Activated CD8-positive, alpha-beta T cell treated with anti-CD3 and anti-CD28 coated beads for 36 hours (primary cell): ENCODE measurements around the gene PIGC. TPM values are rescaled to one million over a fixed set of nuclear protein-coding genes. Genes with fewer than 3 reads are reported as not detected.

ENCODE experiments used
- ATAC-seq: fragments of 200-7000 bp; cut with Tn5 transposase; one replicate; pipeline ENCODE4 v1.10.0; 2021; ENCODE audit warnings: mild to moderate bottlenecking, moderate library complexity
- CTCF ChIA-PET: fragments of 350-600 bp; sonication (Branson Sonifier 250); formaldehyde crosslinking; loops from one replicate; lab custom pipeline; 2021; ENCODE audit warnings: antibody characterized with exemption; lab: Charles Lee
- POLR2A ChIA-PET: fragments of 350-600 bp; sonication (Branson Sonifier 250); formaldehyde crosslinking; loops from one replicate; lab custom pipeline; 2021; ENCODE audit warnings: antibody characterized with exemption; lab: Charles Lee
- DNase-seq: peaks from one replicate; pipeline ENCODE4 v3.0.0-alpha.2; 2020
- H3K27ac Mint-ChIP-seq: one replicate; pipeline ENCODE4 v1.8.0; 2021; ENCODE audit warnings: mild to moderate bottlenecking, mixed read lengths
- H3K27me3 Mint-ChIP-seq: one replicate; pipeline ENCODE4 v1.8.0; 2021; ENCODE audit warnings: mixed read lengths
- H3K36me3 Mint-ChIP-seq: one replicate; pipeline ENCODE4 v1.8.0; 2021; ENCODE audit warnings: low read depth, mixed read lengths
- H3K4me1 Mint-ChIP-seq: one replicate; pipeline ENCODE4 v1.8.0; 2021; ENCODE audit warnings: low read depth, mixed read lengths
- H3K4me3 Mint-ChIP-seq: one replicate; pipeline ENCODE4 v1.8.0; 2021; ENCODE audit warnings: mild to moderate bottlenecking, moderate library complexity, mixed read lengths
- H3K9me3 Mint-ChIP-seq: one replicate; pipeline ENCODE4 v1.8.0; 2021; ENCODE audit warnings: mixed read lengths
- intact Hi-C: fragments of 100-400 bp; cut with micrococcal nuclease; formaldehyde crosslinking; loops from one replicate; pipeline ENCODE4 v1.10.0; 2022
- total RNA-seq, 2 experiments: library from RNA; stranded (reverse); gene quantifications; one replicate each; pipeline ENCODE4 v1.2.3, GENCODE V29; 2021
- TF ChIP-seq, protein P1 (sequence below): fragments of 200-600 bp; IDR thresholded peaks from one replicate; pipeline ENCODE4 v1.8.0; 2022; ENCODE audit warnings: antibody characterized with exemption, mild to moderate bottlenecking

Gene PIGC
- total RNA-seq, 2 experiments from 2014 or later = 17.8 to 19.5 TPM

DNA sequence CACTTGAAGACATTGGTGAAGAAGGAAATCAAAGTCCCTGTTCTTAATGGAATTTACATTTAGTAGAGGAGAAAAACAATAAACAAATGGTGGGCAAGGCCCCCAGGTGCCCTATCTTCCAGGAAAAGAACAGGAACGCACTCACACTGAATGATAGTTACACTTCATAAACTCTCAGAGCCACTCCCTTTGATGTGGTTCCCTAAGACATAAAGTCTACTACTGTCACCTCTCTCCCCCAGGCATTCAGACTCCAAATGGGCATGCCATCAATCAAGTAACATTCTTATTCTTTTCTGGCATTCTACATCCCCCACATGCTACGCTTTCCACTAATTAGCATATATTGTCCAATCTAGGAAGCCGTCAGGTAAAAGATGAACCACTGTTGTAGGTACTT, 36.6 kb upstream of the PIGC start:
- no peak for DNase-seq
- H3K4me1 Mint-ChIP-seq = peaks cover 2% of the 10 kb centered on the region
- H3K4me3 Mint-ChIP-seq = no peak overlapping the region
- TF ChIP-seq, protein P1, sequence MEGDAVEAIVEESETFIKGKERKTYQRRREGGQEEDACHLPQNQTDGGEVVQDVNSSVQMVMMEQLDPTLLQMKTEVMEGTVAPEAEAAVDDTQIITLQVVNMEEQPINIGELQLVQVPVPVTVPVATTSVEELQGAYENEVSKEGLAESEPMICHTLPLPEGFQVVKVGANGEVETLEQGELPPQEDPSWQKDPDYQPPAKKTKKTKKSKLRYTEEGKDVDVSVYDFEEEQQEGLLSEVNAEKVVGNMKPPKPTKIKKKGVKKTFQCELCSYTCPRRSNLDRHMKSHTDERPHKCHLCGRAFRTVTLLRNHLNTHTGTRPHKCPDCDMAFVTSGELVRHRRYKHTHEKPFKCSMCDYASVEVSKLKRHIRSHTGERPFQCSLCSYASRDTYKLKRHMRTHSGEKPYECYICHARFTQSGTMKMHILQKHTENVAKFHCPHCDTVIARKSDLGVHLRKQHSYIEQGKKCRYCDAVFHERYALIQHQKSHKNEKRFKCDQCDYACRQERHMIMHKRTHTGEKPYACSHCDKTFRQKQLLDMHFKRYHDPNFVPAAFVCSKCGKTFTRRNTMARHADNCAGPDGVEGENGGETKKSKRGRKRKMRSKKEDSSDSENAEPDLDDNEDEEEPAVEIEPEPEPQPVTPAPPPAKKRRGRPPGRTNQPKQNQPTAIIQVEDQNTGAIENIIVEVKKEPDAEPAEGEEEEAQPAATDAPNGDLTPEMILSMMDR = no peak
- POLR2A ChIA-PET = no interaction called here
- no peaks in the 10 kb centered on the region for H3K36me3 Mint-ChIP-seq
- H3K27me3 Mint-ChIP-seq = peaks cover 1% of the 10 kb centered on the region
- intact Hi-C loops = no loop called here
- H3K9me3 Mint-ChIP-seq = no peaks in the 10 kb centered on the region
- H3K27ac Mint-ChIP-seq = no peak overlapping the region
- no peak for ATAC-seq
- CTCF ChIA-PET = interaction anchor here (1.3 to 1.7 kb wide), 2 partner anchors 14 to 25 kb away, joined by 3 to 4 read pairs; no protein-coding TSS in a partner anchor

DNA sequence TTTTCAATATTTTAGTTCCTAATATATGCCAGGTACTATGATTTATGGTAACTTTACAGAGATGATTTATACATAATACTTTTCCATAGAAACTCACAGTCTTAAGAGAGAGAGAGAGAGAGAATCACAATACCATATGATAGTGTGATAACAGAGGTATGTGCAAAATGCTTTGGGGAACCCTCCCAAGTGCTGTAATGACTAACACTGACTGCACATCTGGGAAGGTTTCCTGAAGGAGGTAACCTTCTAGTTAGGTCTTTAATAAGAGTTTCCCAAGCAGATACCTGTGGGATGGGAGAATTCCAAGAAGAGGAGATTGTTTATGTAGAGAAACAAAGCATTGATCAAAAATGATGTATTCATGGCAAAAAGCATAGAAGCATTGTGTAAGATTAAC, 34.6 kb upstream of the PIGC start:
- Mint-ChIP-seq H3K36me3 (no peaks in the 10 kb centered on the region), H3K27me3 (peaks cover 1% of the 10 kb centered on the region), H3K9me3 (no peaks in the 10 kb centered on the region), H3K4me1 (peaks cover 2% of the 10 kb centered on the region), H3K4me3 (no peak overlapping the region), H3K27ac (no peak overlapping the region)
- intact Hi-C loops = no loop called here
- POLR2A ChIA-PET = no interaction called here
- DNase-seq (no peak), ATAC-seq (no peak)
- TF ChIP-seq, protein P1 = no peak
- CTCF ChIA-PET = no interaction called here

- DNase-seq (no peak), ATAC-seq (no peak)
- Mint-ChIP-seq H3K4me3 (no peak overlapping the region), H3K36me3 (no peaks in the 10 kb centered on the region), H3K9me3 (no peaks in the 10 kb centered on the region), H3K27me3 (peaks cover 1% of the 10 kb centered on the region), H3K27ac (no peak overlapping the region), H3K4me1 (peaks cover 2% of the 10 kb centered on the region)
- TF ChIP-seq, protein P1 = no peak
- ChIA-PET CTCF (no interaction called here), POLR2A (no interaction called here)
- intact Hi-C loops = no loop called here
Measured at GRCh38 chr1:172477741-172478140, 33.9 kb upstream of the PIGC start.

DNA sequence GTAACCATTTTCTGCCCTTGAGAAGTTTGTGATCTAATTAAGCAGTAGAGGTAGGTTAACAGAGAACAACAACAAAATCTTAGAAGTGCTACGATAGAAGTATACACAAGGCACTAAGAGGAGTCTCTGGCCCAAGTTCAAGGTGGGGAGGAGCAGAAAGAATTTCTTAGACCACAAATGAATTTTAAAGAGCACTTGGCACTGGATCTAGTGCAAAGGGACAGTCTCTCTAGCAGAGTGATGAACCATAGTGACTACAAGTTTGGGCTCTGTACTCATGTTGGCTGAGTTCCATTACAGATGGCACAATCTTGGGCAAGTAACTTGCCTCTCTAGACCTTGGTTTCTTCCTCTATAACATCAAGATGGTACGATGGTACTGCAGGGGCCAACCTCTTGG, 33.3 kb upstream of the PIGC start:
- Mint-ChIP-seq H3K4me3 (no peak overlapping the region), H3K27me3 (peaks cover 1% of the 10 kb centered on the region), H3K4me1 (peaks cover 2% of the 10 kb centered on the region), H3K9me3 (no peaks in the 10 kb centered on the region), H3K27ac (no peak overlapping the region), H3K36me3 (no peaks in the 10 kb centered on the region)
- intact Hi-C loops = no loop called here
- CTCF ChIA-PET = no interaction called here
- ATAC-seq = no peak
- no peak for DNase-seq
- POLR2A ChIA-PET = no interaction called here
- TF ChIP-seq, protein P1 = no peak

DNA sequence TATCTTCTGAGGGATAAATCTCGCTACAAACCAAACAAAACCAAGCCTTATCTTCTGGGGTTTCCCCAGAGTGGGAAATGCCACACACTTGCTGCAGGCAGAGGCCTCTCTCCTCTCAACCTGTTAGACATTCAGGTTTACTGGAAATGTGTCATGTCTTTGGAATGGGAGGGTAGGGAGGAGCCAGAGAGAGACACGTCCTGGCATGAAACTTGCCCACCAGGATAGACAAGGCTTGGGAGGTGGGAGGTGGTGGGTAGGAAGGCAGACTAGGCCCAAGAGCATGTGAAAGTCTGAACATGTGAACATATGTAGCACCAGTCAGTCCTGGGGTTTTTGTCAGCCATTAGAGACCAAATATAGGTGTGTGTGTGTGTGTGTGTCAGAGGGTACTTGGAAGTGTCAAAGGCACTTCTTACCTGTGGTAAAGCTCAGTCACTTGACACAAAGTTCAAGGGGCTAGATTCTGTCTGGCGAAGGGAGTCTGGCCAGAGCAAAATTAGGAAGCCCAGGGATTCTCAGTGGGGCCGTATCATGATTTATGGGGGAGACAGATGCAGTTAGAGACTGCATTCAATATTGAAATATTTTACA, 32.4 kb upstream of the PIGC start:
- ATAC-seq (no peak), DNase-seq (no peak)
- Mint-ChIP-seq H3K4me3 (no peak overlapping the region), H3K27me3 (peaks cover 1% of the 10 kb centered on the region), H3K9me3 (no peaks in the 10 kb centered on the region), H3K36me3 (no peaks in the 10 kb centered on the region), H3K27ac (no peak overlapping the region), H3K4me1 (peaks cover 2% of the 10 kb centered on the region)
- intact Hi-C loops = no loop called here
- TF ChIP-seq, protein P1 = no peak
- ChIA-PET POLR2A (no interaction called here), CTCF (no interaction called here)
